Hepatocyte (in vitro differentiated cells): Measurements from ENCODE around the gene ABCC12. TPM values are rescaled to one million over a fixed set of nuclear protein-coding genes. Genes with fewer than 3 reads are reported as not detected.

Experiments used
- DNase-seq: peaks from one replicate; pipeline ENCODE4 v3.0.0-alpha.2; 2016; ENCODE audit warnings: low spot score
- H2AFZ ChIP-seq: fragments of 200-600 bp; sonication (generic); 2 replicates; pipeline ENCODE4 v1.6.0; 2016; ENCODE audit warnings: antibody characterized with exemption, mild to moderate bottlenecking
- H3K27ac ChIP-seq: fragments of 200-600 bp; sonication (generic); 2 replicates; pipeline ENCODE4 v1.5.1; 2016; ENCODE audit warnings: mild to moderate bottlenecking
- H3K27me3 ChIP-seq: fragments of 200-600 bp; sonication (generic); 2 replicates; pipeline ENCODE4 v1.6.1; 2016
- H3K36me3 ChIP-seq: fragments of 200-600 bp; sonication (generic); replicated peaks from 2 replicates; pipeline ENCODE4 v1.5.1; 2016; ENCODE audit warnings: low read depth; ENCODE audit not compliant: insufficient read depth
- H3K4me1 ChIP-seq: fragments of 200-600 bp; sonication (generic); 2 replicates; pipeline ENCODE4 v1.5.1; 2016; ENCODE audit warnings: mild to moderate bottlenecking, moderate library complexity; ENCODE audit not compliant: insufficient read depth
- H3K4me2 ChIP-seq: fragments of 200-600 bp; sonication (generic); 2 replicates; pipeline ENCODE4 v1.6.0; 2016
- H3K4me3 ChIP-seq: fragments of 200-600 bp; sonication (generic); 2 replicates; pipeline ENCODE4 v1.5.1; 2016; ENCODE audit warnings: mild to moderate bottlenecking
- H3K79me2 ChIP-seq: fragments of 200-600 bp; sonication (generic); 2 replicates; pipeline ENCODE4 v1.6.0; 2017; ENCODE audit warnings: mild to moderate bottlenecking
- H3K9me2 ChIP-seq: fragments of 200-600 bp; sonication (generic); replicated peaks from 2 replicates; pipeline ENCODE4 v1.6.0; 2017; ENCODE audit warnings: mild to moderate bottlenecking; ENCODE audit not compliant: insufficient read depth
- H3K9me3 ChIP-seq: fragments of 200-600 bp; sonication (generic); 2 replicates; pipeline ENCODE4 v1.5.1; 2016; ENCODE audit warnings: low read depth, mild to moderate bottlenecking
- H4K20me1 ChIP-seq: fragments of 200-600 bp; sonication (generic); 2 replicates; pipeline ENCODE4 v1.6.0; 2016; ENCODE audit warnings: mild to moderate bottlenecking; ENCODE audit not compliant: insufficient read depth, poor library complexity, severe bottlenecking
- CTCF ChIP-seq: fragments of 200-600 bp; sonication (generic); IDR thresholded peaks from 2 replicates; pipeline ENCODE4 v1.5.1; 2016; ENCODE audit warnings: antibody characterized with exemption, mild to moderate bottlenecking; ENCODE audit not compliant: poor library complexity
- EZH2 ChIP-seq: fragments of 200-600 bp; sonication (generic); IDR thresholded peaks from 2 replicates; pipeline ENCODE4 v1.6.1; 2016; ENCODE audit warnings: antibody characterized with exemption, mild to moderate bottlenecking, borderline replicate concordance
- EZH2phosphoT487 ChIP-seq: fragments of 200-600 bp; sonication (generic); IDR thresholded peaks from one replicate; pipeline ENCODE4 v1.6.1; 2018; ENCODE audit warnings: antibody characterized with exemption, mild to moderate bottlenecking, low read depth, moderate library complexity; ENCODE audit not compliant: unreplicated experiment, severe bottlenecking
- WGBS: methylation state at CpG from one replicate; pipeline ENCODE4 v1.1.6; 2016; ENCODE audit warnings: low lambda C conversion rate; ENCODE audit errors: missing lambda C conversion rate; 5-methylcytosine and 5-hydroxymethylcytosine counted together
- polyA plus RNA-seq: library from polyadenylated mRNA; unstranded; fragments of >200 nt; fragmentation: Nextera tagmentation; extraction: Ambion mirVana; gene quantifications from 2 replicates; pipeline ENCODE4 v1.2.1, GENCODE V29; 2016
- total RNA-seq: library from RNA; depleted of rRNA; stranded (reverse); fragments of >200 nt; gene quantifications from 2 replicates; pipeline ENCODE4 v1.2.3, GENCODE V29; 2014

The ABCC12 gene
- total and polyA plus RNA-seq, 2 experiments from 2014 or later = not detected

DNA sequence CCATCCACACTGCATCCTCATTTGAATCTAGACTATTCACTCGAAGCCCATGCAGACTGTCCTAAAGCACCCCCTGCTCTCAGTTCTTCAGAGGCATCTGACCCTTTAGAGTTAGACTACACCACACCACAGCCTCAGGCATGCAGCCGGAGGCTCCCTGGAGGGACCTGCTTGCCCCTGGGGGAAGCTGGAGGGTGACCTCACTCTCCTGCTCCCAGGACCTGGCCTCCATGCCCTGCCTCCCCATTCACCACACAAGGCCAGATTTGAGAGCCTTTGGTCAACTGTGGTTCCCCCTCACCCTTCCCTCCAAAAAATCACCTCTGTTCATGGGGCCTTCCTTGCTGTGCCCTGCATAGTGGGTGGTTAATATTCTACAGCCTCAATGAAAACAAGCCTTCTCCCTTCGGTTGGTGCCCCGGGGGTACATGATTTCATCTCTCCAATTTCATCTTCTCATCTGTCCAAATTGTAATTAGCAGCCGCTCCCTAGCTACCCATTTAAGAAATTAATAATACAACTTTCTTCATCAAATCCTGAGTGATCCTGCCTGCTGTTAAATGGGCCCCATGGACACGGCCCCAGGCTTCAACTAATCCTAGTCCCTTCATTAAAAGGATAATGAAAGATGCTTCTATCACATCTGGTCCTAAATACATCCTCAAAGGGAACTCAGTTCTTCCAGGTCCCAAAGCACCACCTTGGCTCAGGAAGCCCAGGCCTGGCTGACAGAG, 24.4 kb downstream of the ABCC12 start:
- no peak for TF ChIP-seq EZH2phosphoT487
- TF ChIP-seq EZH2 = no peak
- TF ChIP-seq CTCF = no peak
- no peak for DNase-seq
- Histone ChIP-seq H3K79me2 (no peaks in the 10 kb centered on the region), H3K9me2 (no peaks in the 10 kb centered on the region), H3K36me3 (no peaks in the 10 kb centered on the region), H3K4me2 (no peak overlapping the region), H3K27me3 (no peaks in the 10 kb centered on the region), H3K9me3 (no peaks in the 10 kb centered on the region), H2AFZ (no peak overlapping the region), H3K4me1 (no peaks in the 10 kb centered on the region), H3K27ac (no peak overlapping the region), H3K4me3 (no peak overlapping the region), H4K20me1 (no peaks in the 10 kb centered on the region)
- 92% methylated on average over 6 of the region's 6 CpGs for WGBS

DNA sequence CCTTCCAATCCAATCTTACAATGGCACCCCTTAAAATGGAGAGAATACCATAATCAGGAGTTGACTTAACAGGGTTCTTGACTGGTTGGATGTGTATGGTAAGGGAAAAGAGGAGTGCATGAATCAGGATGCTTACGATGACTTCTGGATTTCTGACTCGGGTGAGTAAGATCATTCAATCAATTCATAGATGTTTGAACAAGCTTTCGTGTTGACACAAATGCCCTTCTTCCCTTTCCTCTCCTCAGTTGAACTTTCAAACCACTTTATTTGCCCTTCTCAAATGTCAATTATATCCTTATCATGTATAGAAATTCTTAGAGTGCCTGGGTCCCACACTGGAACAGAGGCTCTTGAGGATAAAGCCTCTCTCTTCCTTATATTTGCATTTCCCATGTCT, 25.9 kb downstream of the ABCC12 start:
- Histone ChIP-seq H3K4me1 (no peaks in the 10 kb centered on the region), H3K79me2 (no peaks in the 10 kb centered on the region)

GRCh38 chr16:48128769-48129168, 27.0 kb downstream of the ABCC12 start:
- Histone ChIP-seq H3K79me2 (no peaks in the 10 kb centered on the region), H3K4me3 (no peak overlapping the region), H3K4me1 (no peaks in the 10 kb centered on the region), H3K27ac (no peak overlapping the region), H3K27me3 (no peaks in the 10 kb centered on the region), H3K9me3 (no peaks in the 10 kb centered on the region), H4K20me1 (no peaks in the 10 kb centered on the region), H3K9me2 (no peaks in the 10 kb centered on the region), H2AFZ (no peak overlapping the region), H3K4me2 (no peak overlapping the region), H3K36me3 (no peaks in the 10 kb centered on the region)
- 82% methylated on average over 2 of the region's 2 CpGs for WGBS
- TF ChIP-seq CTCF (no peak), EZH2 (no peak), EZH2phosphoT487 (no peak)
- no peak for DNase-seq

More for the DNA sequence above, 25.9 kb downstream of the ABCC12 start:
- no peaks in the 10 kb centered on the region for H4K20me1 ChIP-seq
- no peak for DNase-seq
- WGBS = 52% methylated on average over 3 of the region's 3 CpGs
- H3K27ac ChIP-seq = no peak overlapping the region
- no peak overlapping the region for H3K4me2 ChIP-seq
- no peaks in the 10 kb centered on the region for H3K9me2 ChIP-seq
- no peak for TF ChIP-seq CTCF
- no peak for TF ChIP-seq EZH2phosphoT487
- TF ChIP-seq EZH2 = no peak
- H3K27me3 ChIP-seq = no peaks in the 10 kb centered on the region
- no peaks in the 10 kb centered on the region for H3K9me3 ChIP-seq
- H3K36me3 ChIP-seq = no peaks in the 10 kb centered on the region
- no peak overlapping the region for H2AFZ ChIP-seq
- H3K4me3 ChIP-seq = no peak overlapping the region
